Measurements from ENCODE around the gene CLEC2A.

DNA sequence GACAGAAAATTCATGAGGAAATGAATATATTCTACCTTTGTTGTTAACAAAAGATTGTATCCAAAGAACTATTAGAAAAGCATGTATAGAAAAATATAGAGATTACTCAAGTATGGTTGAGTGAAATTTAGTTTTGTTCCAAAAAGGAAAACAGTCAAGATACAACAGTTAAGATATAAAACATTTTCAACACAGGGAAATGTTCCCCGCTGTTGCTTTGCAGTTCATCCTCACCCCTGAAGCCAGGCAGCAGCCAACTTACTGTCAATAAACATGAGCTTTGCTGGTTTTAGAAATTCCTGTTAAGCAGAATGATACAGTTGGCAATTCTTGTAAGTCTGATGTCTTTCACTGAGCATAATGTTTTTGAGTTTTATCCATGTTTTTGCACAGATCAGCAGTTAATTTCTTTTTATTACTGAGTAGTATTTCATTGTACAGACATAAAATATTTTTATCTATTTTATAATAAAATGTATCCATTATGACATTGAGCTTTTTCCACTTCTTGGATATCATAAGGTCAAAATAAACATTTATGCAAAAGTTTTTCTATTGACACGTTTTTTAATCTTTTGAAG is 61.8 kb downstream of the CLEC2A start:
- no peak for TF ChIP-seq POLR2A (IDR thresholded peaks at IDR 0.05)
- TF ChIP-seq, protein P1, sequence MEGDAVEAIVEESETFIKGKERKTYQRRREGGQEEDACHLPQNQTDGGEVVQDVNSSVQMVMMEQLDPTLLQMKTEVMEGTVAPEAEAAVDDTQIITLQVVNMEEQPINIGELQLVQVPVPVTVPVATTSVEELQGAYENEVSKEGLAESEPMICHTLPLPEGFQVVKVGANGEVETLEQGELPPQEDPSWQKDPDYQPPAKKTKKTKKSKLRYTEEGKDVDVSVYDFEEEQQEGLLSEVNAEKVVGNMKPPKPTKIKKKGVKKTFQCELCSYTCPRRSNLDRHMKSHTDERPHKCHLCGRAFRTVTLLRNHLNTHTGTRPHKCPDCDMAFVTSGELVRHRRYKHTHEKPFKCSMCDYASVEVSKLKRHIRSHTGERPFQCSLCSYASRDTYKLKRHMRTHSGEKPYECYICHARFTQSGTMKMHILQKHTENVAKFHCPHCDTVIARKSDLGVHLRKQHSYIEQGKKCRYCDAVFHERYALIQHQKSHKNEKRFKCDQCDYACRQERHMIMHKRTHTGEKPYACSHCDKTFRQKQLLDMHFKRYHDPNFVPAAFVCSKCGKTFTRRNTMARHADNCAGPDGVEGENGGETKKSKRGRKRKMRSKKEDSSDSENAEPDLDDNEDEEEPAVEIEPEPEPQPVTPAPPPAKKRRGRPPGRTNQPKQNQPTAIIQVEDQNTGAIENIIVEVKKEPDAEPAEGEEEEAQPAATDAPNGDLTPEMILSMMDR (IDR thresholded peaks at IDR 0.05) = no peak

All from heart left ventricle (tissue), 13 donors.